Measurements from ENCODE around the gene MPC1L. TPM values are rescaled to one million over a fixed set of nuclear protein-coding genes. Genes with fewer than 3 reads are reported as not detected.

MPC1L gene
- polyA plus RNA-seq, 1 donor (not counting 4 experiments of a cell fraction or from before 2014, with no cell fraction given), result not detected

- Histone ChIP-seq H3K9me1 (ENCODE audit: control insufficient read depth, extremely low read depth, insufficient read depth, low read length) (no peaks in the 10 kb centered on the region), H3K4me2 (ENCODE audit: control insufficient read depth, extremely low read depth, insufficient read depth, low read depth, low read length) (peak overlapping the region; percentile 86), H3K27ac (ENCODE audit: control insufficient read depth, insufficient read depth, low read length) (peak overlapping the region; percentile 58), H3K36me3 (ENCODE audit: control insufficient read depth in 2 of 2, extremely low read depth in 1 of 2, insufficient read depth in 2 of 2, low read length in 2 of 2) (peaks cover 2 to 7% of the 10 kb centered on the region in 2 experiments), H3K9ac (ENCODE audit: control insufficient read depth, extremely low read depth, insufficient read depth, low read length) (peak overlapping the region; percentile 36), H3K9me3 (ENCODE audit: control insufficient read depth, low read depth, low read length) (no peaks in the 10 kb centered on the region), H2AFZ (ENCODE audit: control insufficient read depth, low read length) (no peak overlapping the region), H3K79me2 (ENCODE audit: control insufficient read depth, insufficient read depth, low read length) (peaks cover 63% of the 10 kb centered on the region), H3K4me3 (ENCODE audit: control insufficient read depth in 2 of 3, extremely low read depth in 1 of 3, insufficient read depth in 2 of 3, low read depth in 1 of 3, low read length in 3 of 3) (peak overlapping the region; percentile 28 to 62 (median 59)), H3K27me3 (ENCODE audit: control insufficient read depth, extremely low read depth, insufficient read depth, low read length) (no peaks in the 10 kb centered on the region), H4K20me1 (ENCODE audit: control insufficient read depth, extremely low read depth, insufficient read depth, low read length) (peaks cover 4% of the 10 kb centered on the region), H3K4me1 (ENCODE audit: control insufficient read depth, extremely low read depth, insufficient read depth, low read length) (peaks cover 15% of the 10 kb centered on the region)
- dilution Hi-C loops (cut with MboI; ENCODE audit: extremely low pct_ligation_motif_present, low sequenced_read_pairs), result no loop called here
- DNase-seq (ENCODE audit: low read depth, low spot score), result no peak
- no peak for TF ChIP-seq EZH2 (IDR thresholded peaks at IDR 0.05; ENCODE audit: low read length)
- no peak for TF ChIP-seq CTCF (optimal IDR thresholded peaks at IDR 0.05 in 1 of 3, IDR thresholded peaks at IDR 0.05 in 1 of 3, conservative IDR thresholded peaks at IDR 0.05 in 1 of 3; ENCODE audit: extremely low read depth in 1 of 3, insufficient read depth in 2 of 3, low read length in 3 of 3)
- FAIRE-seq, result no peak
Measured at GRCh38 chrX:40644821-40645358, 21.7 kb downstream of the MPC1L start.

- Histone ChIP-seq H3K27ac (ENCODE audit: control insufficient read depth, insufficient read depth, low read length) (peak overlapping the region; percentile 70), H3K9ac (ENCODE audit: control insufficient read depth, extremely low read depth, insufficient read depth, low read length) (peak overlapping the region; percentile 70), H2AFZ (ENCODE audit: control insufficient read depth, low read length) (peak overlapping the region; percentile 5), H3K9me1 (ENCODE audit: control insufficient read depth, extremely low read depth, insufficient read depth, low read length) (no peaks in the 10 kb centered on the region), H3K4me1 (ENCODE audit: control insufficient read depth, extremely low read depth, insufficient read depth, low read length) (peaks cover 15% of the 10 kb centered on the region), H3K4me2 (ENCODE audit: control insufficient read depth, extremely low read depth, insufficient read depth, low read depth, low read length) (peak overlapping the region; percentile 96), H3K27me3 (ENCODE audit: control insufficient read depth, extremely low read depth, insufficient read depth, low read length) (no peaks in the 10 kb centered on the region), H3K9me3 (ENCODE audit: control insufficient read depth, low read depth, low read length) (no peaks in the 10 kb centered on the region), H4K20me1 (ENCODE audit: control insufficient read depth, extremely low read depth, insufficient read depth, low read length) (peaks cover 3% of the 10 kb centered on the region), H3K4me3 (ENCODE audit: control insufficient read depth in 2 of 3, extremely low read depth in 1 of 3, insufficient read depth in 2 of 3, low read depth in 1 of 3, low read length in 3 of 3) (peak overlapping the region; percentile 73 to 84 (median 83)), H3K79me2 (ENCODE audit: control insufficient read depth, insufficient read depth, low read length) (peaks cover 52% of the 10 kb centered on the region), H3K36me3 (ENCODE audit: control insufficient read depth in 2 of 2, extremely low read depth in 1 of 2, insufficient read depth in 2 of 2, low read length in 2 of 2) (peaks cover 0 to 3% of the 10 kb centered on the region in 2 experiments)
- FAIRE-seq (peak; percentile 36), DNase-seq (ENCODE audit: low read depth, low spot score) (no peak)
- dilution Hi-C loops (cut with MboI; ENCODE audit: extremely low pct_ligation_motif_present, low sequenced_read_pairs), result no loop called here
- no peak for TF ChIP-seq CTCF (optimal IDR thresholded peaks at IDR 0.05 in 1 of 3, IDR thresholded peaks at IDR 0.05 in 1 of 3, conservative IDR thresholded peaks at IDR 0.05 in 1 of 3; ENCODE audit: extremely low read depth in 1 of 3, insufficient read depth in 2 of 3, low read length in 3 of 3)
- TF ChIP-seq EZH2 (IDR thresholded peaks at IDR 0.05; ENCODE audit: low read length), result no peak
Measured at GRCh38 chrX:40646489-40647306, 23.5 kb downstream of the MPC1L start.
